RPMI8226 (cell line): ENCODE data around the gene MTX3.

Source experiments
- DNase-seq: peaks from one replicate; pipeline ENCODE4 v3.0.0-alpha.2; 2015

MTX3 gene

GRCh38 chr5:79976759-79977515 lies 14.1 kb downstream of the MTX3 start:
- DNase-seq, result no peak

- DNase-seq, result no peak
Observed at GRCh38 chr5:79975422-79975821, 15.6 kb downstream of the MTX3 start.

- no peak for DNase-seq
Observed at GRCh38 chr5:79974886-79975285, 16.2 kb downstream of the MTX3 start.

GRCh38 chr5:79973996-79974395 lies 17.1 kb downstream of the MTX3 start:
- DNase-seq, result no peak

- DNase-seq, result no peak
Observed at GRCh38 chr5:79973511-79973910, 17.6 kb downstream of the MTX3 start.

GRCh38 chr5:79971156-79971555 lies 19.9 kb downstream of the MTX3 start:
- DNase-seq, result no peak

GRCh38 chr5:79966448-79966847 lies 24.6 kb downstream of the MTX3 start:
- DNase-seq, result no peak

- no peak for DNase-seq
Observed at GRCh38 chr5:79964136-79964535, 26.9 kb downstream of the MTX3 start.

GRCh38 chr5:79963261-79964061 lies 27.6 kb downstream of the MTX3 start:
- DNase-seq, result no peak

GRCh38 chr5:79962575-79963222 lies 28.4 kb downstream of the MTX3 start:
- no peak for DNase-seq

- DNase-seq, result no peak
Observed at GRCh38 chr5:79961716-79962574, 29.1 kb downstream of the MTX3 start.

GRCh38 chr5:79959407-79959806 lies 31.7 kb downstream of the MTX3 start:
- no peak for DNase-seq

- DNase-seq, result no peak
Observed at GRCh38 chr5:79955941-79956670, 35.0 kb downstream of the MTX3 start.

GRCh38 chr5:79955356-79955895 lies 35.6 kb downstream of the MTX3 start:
- no peak for DNase-seq

- no peak for DNase-seq
Observed at GRCh38 chr5:79954620-79955019, 36.4 kb downstream of the MTX3 start.

- DNase-seq, result no peak
Observed at GRCh38 chr5:79947567-79947966, 43.5 kb downstream of the MTX3 start.

GRCh38 chr5:79938468-79938867 lies 52.6 kb downstream of the MTX3 start:
- DNase-seq, result peak; percentile 72

GRCh38 chr5:79936646-79937216 lies 54.3 kb downstream of the MTX3 start:
- DNase-seq, result no peak

- peak; percentile 11 for DNase-seq
Observed at GRCh38 chr5:79936002-79936645, 54.9 kb downstream of the MTX3 start.

GRCh38 chr5:79934681-79935080 lies 56.4 kb downstream of the MTX3 start:
- DNase-seq, result no peak
